HG03060 (cell line): ENCODE data around the gene ADAP1.
"Not testable (repeated sequence)": the region's sequence is repeated elsewhere in the genome, so short reads cannot be mapped to it uniquely, and the experiment has no call there.

Experiments
- ATAC-seq: cut with Tn5 transposase; IDR thresholded peaks from one replicate; pipeline ENCODE4 v1.9.1; 2021; ENCODE audit warnings: low read depth, moderate number of reproducible peaks; ENCODE audit not compliant: unreplicated experiment

Gene ADAP1

GRCh38 chr7:954330-955238, at the start of gene ADAP1:
Gene ADAP1 (minus strand): TSS chr7:954680. CDS start chr7:954477, 203 bp downstream.
- no peak for ATAC-seq

- ATAC-seq = not testable (repeated sequence)
These were observed 48.0 kb upstream of the ADAP1 start for GRCh38 chr7:1002445-1002844.

- not testable (repeated sequence) for ATAC-seq
These were observed 47.5 kb upstream of the ADAP1 start for GRCh38 chr7:1002026-1002425.

GRCh38 chr7:1001069-1001770, 46.7 kb upstream of the ADAP1 start:
- not testable (repeated sequence) for ATAC-seq

GRCh38 chr7:999941-1000935, 45.8 kb upstream of the ADAP1 start:
- no peak for ATAC-seq

GRCh38 chr7:999149-999879, 44.8 kb upstream of the ADAP1 start:
- ATAC-seq = no peak

- no peak for ATAC-seq
These were observed 43.2 kb upstream of the ADAP1 start for GRCh38 chr7:997404-998395.

GRCh38 chr7:996079-996872, 41.8 kb upstream of the ADAP1 start:
- ATAC-seq = no peak

GRCh38 chr7:995571-995970, 41.1 kb upstream of the ADAP1 start:
- ATAC-seq = no peak

- no peak for ATAC-seq
These were observed 40.3 kb upstream of the ADAP1 start for GRCh38 chr7:994592-995308.

- peak; percentile 62 for ATAC-seq
These were observed 38.5 kb upstream of the ADAP1 start for GRCh38 chr7:992709-993607.

- ATAC-seq = no peak
These were observed 37.5 kb upstream of the ADAP1 start for GRCh38 chr7:991729-992656.

GRCh38 chr7:990933-991728, 36.7 kb upstream of the ADAP1 start:
- ATAC-seq = no peak

GRCh38 chr7:990352-990932, 36.0 kb upstream of the ADAP1 start:
- ATAC-seq = no peak
